Neutrophil (primary cell): ENCODE data around the gene TIMP2.
A peak's percentile ranks its signal among the peaks of the same experiment; 100 is the strongest.

Experiments used
- H3K27ac ChIP-seq: fragments of 200-600 bp; sonication (generic); 2 replicates; pipeline ENCODE4 v1.5.1; 2016; ENCODE audit warnings: mild to moderate bottlenecking, moderate library complexity
- H3K27me3 ChIP-seq: fragments of 200-600 bp; sonication (generic); 2 replicates; pipeline ENCODE4 v1.6.0; 2016; ENCODE audit warnings: mild to moderate bottlenecking
- H3K36me3 ChIP-seq: fragments of 200-600 bp; sonication (generic); 2 replicates; pipeline ENCODE4 v1.5.1; 2017
- H3K4me1 ChIP-seq, 2 experiments: fragments of 200-600 bp in 1 of 2; sonication (generic) in 1 of 2; 1 replicate in 1 of 2; 2 replicates in 1 of 2; pipeline versions ENCODE4 v1.5.1 to v1.6.1; 2013 to 2016; ENCODE audit warnings: low read depth in 1 of 2, low read length in 1 of 2, mild to moderate bottlenecking in 1 of 2, moderate library complexity in 1 of 2; ENCODE audit not compliant: control insufficient read depth in 1 of 2, insufficient read depth in 1 of 2
- H3K4me3 ChIP-seq, 2 experiments: fragments of 200-600 bp in 1 of 2; sonication (generic) in 1 of 2; 1 replicate in 1 of 2; 2 replicates in 1 of 2; pipeline ENCODE4 v1.5.1; 2013 to 2016; ENCODE audit warnings: low read depth in 1 of 2, low read length in 1 of 2, mild to moderate bottlenecking in 1 of 2, moderate library complexity in 1 of 2
- H3K9me3 ChIP-seq: fragments of 200-600 bp; sonication (generic); 2 replicates; pipeline ENCODE4 v1.5.1; 2016
- CTCF ChIP-seq: fragments of 200-600 bp; sonication (generic); IDR thresholded peaks from 2 replicates; pipeline ENCODE4 v1.5.1; 2016; ENCODE audit warnings: antibody characterized with exemption

The TIMP2 gene

GRCh38 chr17:78852709-78853121 is 72.5 kb downstream of the TIMP2 start:
- H3K4me3 ChIP-seq, result no peak overlapping the region
- H3K27me3 ChIP-seq, result no peaks in the 10 kb centered on the region
- no peak overlapping the region for H3K27ac ChIP-seq
- H3K36me3 ChIP-seq, result peaks cover 59% of the 10 kb centered on the region
- TF ChIP-seq CTCF, result no peak
- no peaks in the 10 kb centered on the region for H3K9me3 ChIP-seq
- H3K4me1 ChIP-seq, result peaks cover 0 to 10% of the 10 kb centered on the region in 2 experiments

- Histone ChIP-seq H3K36me3 (peaks cover 22% of the 10 kb centered on the region), H3K4me3 (no peak overlapping the region), H3K9me3 (no peaks in the 10 kb centered on the region), H3K4me1 (peaks cover 0 to 4% of the 10 kb centered on the region in 2 experiments), H3K27ac (no peak overlapping the region), H3K27me3 (no peaks in the 10 kb centered on the region)
- TF ChIP-seq CTCF, result no peak
Observed at GRCh38 chr17:78849026-78849425, 76.2 kb downstream of the TIMP2 start.

- Histone ChIP-seq H3K27ac (no peak overlapping the region), H3K36me3 (peaks cover 4% of the 10 kb centered on the region), H3K4me1 (no peaks in the 10 kb centered on the region), H3K9me3 (no peaks in the 10 kb centered on the region), H3K27me3 (no peaks in the 10 kb centered on the region), H3K4me3 (no peak overlapping the region)
- TF ChIP-seq CTCF, result no peak
Observed at GRCh38 chr17:78847052-78847451, 78.1 kb downstream of the TIMP2 start.

GRCh38 chr17:78844301-78845005 is 80.7 kb downstream of the TIMP2 start:
- Histone ChIP-seq H3K27me3 (no peaks in the 10 kb centered on the region), H3K36me3 (peaks cover 4% of the 10 kb centered on the region), H3K9me3 (no peaks in the 10 kb centered on the region), H3K4me3 (no peak overlapping the region), H3K4me1 (peaks cover 16 to 17% of the 10 kb centered on the region in 2 experiments), H3K27ac (no peak overlapping the region)
- no peak for TF ChIP-seq CTCF

GRCh38 chr17:78842881-78843565 is 82.2 kb downstream of the TIMP2 start:
- H3K4me1 ChIP-seq, result peaks cover 21 to 22% of the 10 kb centered on the region in 2 experiments
- peak; percentile 75 for TF ChIP-seq CTCF
- H3K9me3 ChIP-seq, result no peaks in the 10 kb centered on the region
- H3K27ac ChIP-seq, result peak overlapping the region; percentile 18
- H3K27me3 ChIP-seq, result no peaks in the 10 kb centered on the region
- no peak overlapping the region for H3K4me3 ChIP-seq
- peaks cover 4% of the 10 kb centered on the region for H3K36me3 ChIP-seq
